Kidney (tissue), 14 donors: ENCODE data around the gene SLC26A1. TPM values are rescaled to one million over a fixed set of nuclear protein-coding genes. Genes with fewer than 3 reads are reported as not detected.

ENCODE experiments used
- DNase-seq, 5 donors: peaks; one replicate each; pipeline ENCODE4 v3.0.0-alpha.2; 2013 to 2020
- FAIRE-seq: peaks from 2 replicates; lab custom pipeline; 2012; peaks lifted over from hg19 to GRCh38; lab: Jason Lieb, UNC
- H3K27ac ChIP-seq, 2 donors: one replicate each; pipeline ENCODE4 v1.7.0; 2013; ENCODE audit warnings: low read depth in 2 of 2, low read length in 2 of 2, inconsistent platforms in 1 of 2
- H3K27me3 ChIP-seq: one replicate; pipeline ENCODE4 v1.7.1; 2013; ENCODE audit warnings: low read length, inconsistent platforms; ENCODE audit not compliant: control insufficient read depth, insufficient read depth
- H3K36me3 ChIP-seq, 3 donors: one replicate each; pipeline versions ENCODE4 v1.7.0 to v1.7.1; 2013; ENCODE audit warnings: low read length in 3 of 3, control low read depth in 1 of 3, inconsistent platforms in 1 of 3; ENCODE audit not compliant: insufficient read depth in 3 of 3, control insufficient read depth in 2 of 3
- H3K4me1 ChIP-seq, 3 donors: one replicate each; pipeline versions ENCODE4 v1.7.0 to v1.7.1; 2013; ENCODE audit warnings: low read length in 3 of 3, inconsistent platforms in 1 of 3, low read depth in 1 of 3; ENCODE audit not compliant: control insufficient read depth in 2 of 3, insufficient read depth in 2 of 3
- H3K4me3 ChIP-seq, 3 donors: one replicate each; pipeline versions ENCODE4 v1.7.0 to v1.8.1; 2013; ENCODE audit warnings: low read length in 3 of 3, control low read depth in 1 of 3, inconsistent platforms in 1 of 3
- H3K9ac ChIP-seq, 3 donors: one replicate each; pipeline versions ENCODE4 v1.7.0 to v1.7.1; 2013; ENCODE audit warnings: low read length in 3 of 3, control low read depth in 1 of 3, inconsistent platforms in 1 of 3
- H3K9me3 ChIP-seq, 3 donors: one replicate each; pipeline versions ENCODE4 v1.7.0 to v1.7.1; 2013; ENCODE audit warnings: low read length in 3 of 3, control low read depth in 1 of 3, inconsistent platforms in 1 of 3; ENCODE audit not compliant: control insufficient read depth in 2 of 3, insufficient read depth in 1 of 3
- CTCF ChIP-seq: IDR thresholded peaks from 3 replicates; pipeline ENCODE4 v1.5.1; 2012; ENCODE audit warnings: mild to moderate bottlenecking, moderate library complexity, borderline replicate concordance; ENCODE audit not compliant: insufficient read depth; ENCODE audit errors: extremely low read depth
- intact Hi-C: fragments of 100-400 bp; cut with DNase I; formaldehyde crosslinking; loops from one replicate; pipeline ENCODE4 v1.11.1; 2022
- polyA plus RNA-seq: library from polyadenylated mRNA; stranded (reverse); fragments of 350-450 nt; fragmentation: Illumina TruSeq; extraction: RNeasy Lipid Tissue Mini Kit (QIAGEN cat#74804); gene quantifications from one replicate; pipeline ENCODE4 v1.2.3, GENCODE V29; 2014; ENCODE audit warnings: low read depth, low replicate concordance; ENCODE audit not compliant: insufficient read depth
- total RNA-seq: library from RNA; stranded (reverse); fragmentation: NEBNext Ultra II Directional; extraction: Animal tissue kit (Norgen Biotek cat#: 25700); gene quantifications from one replicate; pipeline ENCODE4 v1.2.1, GENCODE V29; 2021
- donor health status: control.
- donor health status: control.
- donor health status: control.
- donor health status: control.
- donor health status: control.
- donor health status: DM: yes; HTN: yes; CAD: no.
- donor health status: Normal renal cell carcinoma (clear cell type).

Gene SLC26A1
- total and polyA plus RNA-seq, 2 donors from 2014 or later, result 2.9 to 10.2 TPM

- Histone ChIP-seq H3K27ac (no peak overlapping the region), H3K4me1 (peaks cover 0 to 4% (median 0%) of the 10 kb centered on the region in 3 donors), H3K9ac (no peak overlapping the region), H3K9me3 (no peaks in the 10 kb centered on the region), H3K4me3 (no peak overlapping the region), H3K27me3 (no peaks in the 10 kb centered on the region), H3K36me3 (peaks cover 9 to 10% (median 9%) of the 10 kb centered on the region in 3 donors)
- FAIRE-seq (no peak), DNase-seq (peak in 3 of 5 donors; percentile 50 to 62 (median 58))
- no peak for TF ChIP-seq CTCF
- intact Hi-C loops, result no loop called here
Measured at GRCh38 chr4:1027915-1028238, 34.7 kb upstream of the SLC26A1 start.

GRCh38 chr4:1027219-1027914 lies 34.2 kb upstream of the SLC26A1 start:
- peaks cover 9 to 10% (median 9%) of the 10 kb centered on the region in 3 donors for H3K36me3 ChIP-seq

GRCh38 chr4:1026115-1026514 lies 32.9 kb upstream of the SLC26A1 start:
- Histone ChIP-seq H3K9ac (no peak overlapping the region), H3K36me3 (peaks cover 9 to 10% (median 9%) of the 10 kb centered on the region in 3 donors), H3K27ac (no peak overlapping the region), H3K4me1 (peaks cover 0 to 4% (median 0%) of the 10 kb centered on the region in 3 donors), H3K9me3 (no peaks in the 10 kb centered on the region), H3K27me3 (no peaks in the 10 kb centered on the region), H3K4me3 (no peak overlapping the region)
- FAIRE-seq, result no peak
- no peak for DNase-seq
- intact Hi-C loops, result no loop called here
- TF ChIP-seq CTCF, result no peak

More at GRCh38 chr4:1027219-1027914, 34.2 kb upstream of the SLC26A1 start:
- FAIRE-seq, result no peak
- intact Hi-C loops, result no loop called here
- Histone ChIP-seq H3K9ac (no peak overlapping the region), H3K9me3 (no peaks in the 10 kb centered on the region), H3K27me3 (no peaks in the 10 kb centered on the region), H3K4me1 (peaks cover 0 to 4% (median 0%) of the 10 kb centered on the region in 3 donors), H3K4me3 (no peak overlapping the region), H3K27ac (no peak overlapping the region)
- DNase-seq, result no peak
- TF ChIP-seq CTCF, result no peak
